ENCODE results near the gene ADCY10.

DNA sequence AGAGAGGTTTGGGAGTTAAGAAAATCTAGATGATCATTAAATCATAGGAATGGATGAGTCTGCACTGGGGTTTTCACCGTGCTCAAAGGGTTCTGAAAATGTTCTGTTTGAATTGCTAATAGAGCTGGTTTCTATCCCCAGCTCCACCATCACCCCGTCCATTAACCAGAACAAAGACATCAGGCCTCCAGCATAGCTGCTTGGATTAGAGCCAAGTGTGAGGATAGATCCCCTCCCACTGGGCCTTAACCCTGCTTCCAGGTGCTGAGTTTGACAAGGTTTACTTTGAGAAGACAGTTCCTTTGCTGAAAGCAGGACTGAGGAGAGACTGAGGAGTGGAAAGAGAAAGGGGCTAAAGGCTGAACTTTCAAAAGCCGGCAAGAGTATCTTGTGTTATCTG is 143.8 kb downstream of the ADCY10 start:
- TF ChIP-seq POLR2AphosphoS5 (IDR thresholded peaks at IDR 0.05) (no peak), POLR2A (IDR thresholded peaks at IDR 0.05) (no peak)
- TF ChIP-seq, protein P1, sequence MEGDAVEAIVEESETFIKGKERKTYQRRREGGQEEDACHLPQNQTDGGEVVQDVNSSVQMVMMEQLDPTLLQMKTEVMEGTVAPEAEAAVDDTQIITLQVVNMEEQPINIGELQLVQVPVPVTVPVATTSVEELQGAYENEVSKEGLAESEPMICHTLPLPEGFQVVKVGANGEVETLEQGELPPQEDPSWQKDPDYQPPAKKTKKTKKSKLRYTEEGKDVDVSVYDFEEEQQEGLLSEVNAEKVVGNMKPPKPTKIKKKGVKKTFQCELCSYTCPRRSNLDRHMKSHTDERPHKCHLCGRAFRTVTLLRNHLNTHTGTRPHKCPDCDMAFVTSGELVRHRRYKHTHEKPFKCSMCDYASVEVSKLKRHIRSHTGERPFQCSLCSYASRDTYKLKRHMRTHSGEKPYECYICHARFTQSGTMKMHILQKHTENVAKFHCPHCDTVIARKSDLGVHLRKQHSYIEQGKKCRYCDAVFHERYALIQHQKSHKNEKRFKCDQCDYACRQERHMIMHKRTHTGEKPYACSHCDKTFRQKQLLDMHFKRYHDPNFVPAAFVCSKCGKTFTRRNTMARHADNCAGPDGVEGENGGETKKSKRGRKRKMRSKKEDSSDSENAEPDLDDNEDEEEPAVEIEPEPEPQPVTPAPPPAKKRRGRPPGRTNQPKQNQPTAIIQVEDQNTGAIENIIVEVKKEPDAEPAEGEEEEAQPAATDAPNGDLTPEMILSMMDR (IDR thresholded peaks at IDR 0.05), result no peak
